GM19324 (cell line): ENCODE measurements around the gene FXYD3.

ENCODE experiments used
- ATAC-seq: cut with Tn5 transposase; IDR thresholded peaks from one replicate; pipeline ENCODE4 v1.9.1; 2021; ENCODE audit warnings: mild to moderate bottlenecking, moderate library complexity; ENCODE audit not compliant: unreplicated experiment, low FRiP score

Gene FXYD3

DNA sequence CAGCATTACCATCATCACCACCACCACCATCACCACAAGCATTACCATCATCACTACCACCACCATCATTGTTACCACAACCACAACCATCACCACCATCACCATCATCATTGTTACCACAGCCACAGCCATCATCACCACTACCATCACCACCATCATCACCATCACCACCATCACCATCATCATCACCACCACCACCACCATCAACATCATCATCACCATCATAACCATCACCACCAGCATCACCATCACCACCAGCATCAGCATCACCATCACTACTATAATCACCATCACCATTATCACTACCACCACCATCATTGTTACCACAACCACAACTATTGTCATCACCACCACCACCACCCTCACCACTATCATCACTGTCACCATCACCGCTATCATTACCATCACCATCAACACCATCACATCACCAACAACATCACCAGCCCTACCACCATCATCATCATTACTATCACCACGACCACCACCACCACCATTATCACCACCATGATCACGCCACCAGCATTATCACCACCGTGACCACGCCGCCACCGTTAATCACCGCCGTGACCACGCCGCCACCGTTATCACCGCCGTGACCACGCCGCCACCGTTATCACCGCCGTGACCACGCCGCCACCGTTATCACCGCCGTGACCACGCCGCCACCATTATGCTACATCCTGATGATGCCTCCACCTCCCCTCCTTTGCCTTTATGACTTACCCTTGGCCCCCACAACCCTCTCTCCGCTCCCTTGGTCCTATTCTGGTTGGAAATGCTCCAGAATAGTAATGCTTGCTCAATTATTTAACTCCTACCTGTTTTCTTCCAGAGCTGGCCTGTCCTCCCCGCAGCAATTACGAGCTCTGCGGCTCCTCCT, 10.0 kb upstream of the FXYD3 start:
- ATAC-seq = no peak

GRCh38 chr19:35106291-35106583, 9.4 kb upstream of the FXYD3 start:
- no peak for ATAC-seq

DNA sequence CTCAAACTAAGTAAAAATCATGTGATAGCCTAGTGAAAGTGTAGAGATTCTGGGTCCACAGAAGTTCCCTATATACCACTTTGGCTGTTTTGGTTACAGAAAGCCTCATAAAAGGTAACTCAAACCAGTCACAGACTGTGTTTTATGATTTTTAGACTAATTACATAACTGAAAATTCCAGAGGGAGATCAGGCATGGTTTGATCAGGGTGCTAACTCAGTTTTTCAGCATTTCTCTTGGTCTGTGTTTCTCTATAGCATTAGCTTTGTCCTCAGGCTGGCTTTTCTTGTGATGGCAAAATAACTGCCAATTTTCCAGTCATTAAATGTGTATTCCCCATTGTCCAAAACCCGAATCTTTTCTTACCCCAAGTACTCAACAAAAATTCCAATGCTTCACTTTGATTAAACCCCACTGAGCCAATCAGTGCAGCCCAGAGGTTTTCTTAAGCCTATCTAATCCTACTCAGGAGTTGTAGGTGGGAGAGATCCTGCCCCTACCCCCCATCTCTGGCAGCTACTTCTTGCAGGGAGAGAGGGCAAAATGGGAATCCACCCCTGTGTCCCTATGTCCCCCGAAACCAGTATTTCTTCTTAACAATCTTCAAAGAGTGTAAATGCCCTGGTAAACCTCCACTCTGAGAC, 8.6 kb upstream of the FXYD3 start:
- ATAC-seq = no peak

GRCh38 chr19:35107545-35107944, 8.1 kb upstream of the FXYD3 start:
- ATAC-seq = no peak

GRCh38 chr19:35108730-35109129, 6.9 kb upstream of the FXYD3 start:
- ATAC-seq = no peak

DNA sequence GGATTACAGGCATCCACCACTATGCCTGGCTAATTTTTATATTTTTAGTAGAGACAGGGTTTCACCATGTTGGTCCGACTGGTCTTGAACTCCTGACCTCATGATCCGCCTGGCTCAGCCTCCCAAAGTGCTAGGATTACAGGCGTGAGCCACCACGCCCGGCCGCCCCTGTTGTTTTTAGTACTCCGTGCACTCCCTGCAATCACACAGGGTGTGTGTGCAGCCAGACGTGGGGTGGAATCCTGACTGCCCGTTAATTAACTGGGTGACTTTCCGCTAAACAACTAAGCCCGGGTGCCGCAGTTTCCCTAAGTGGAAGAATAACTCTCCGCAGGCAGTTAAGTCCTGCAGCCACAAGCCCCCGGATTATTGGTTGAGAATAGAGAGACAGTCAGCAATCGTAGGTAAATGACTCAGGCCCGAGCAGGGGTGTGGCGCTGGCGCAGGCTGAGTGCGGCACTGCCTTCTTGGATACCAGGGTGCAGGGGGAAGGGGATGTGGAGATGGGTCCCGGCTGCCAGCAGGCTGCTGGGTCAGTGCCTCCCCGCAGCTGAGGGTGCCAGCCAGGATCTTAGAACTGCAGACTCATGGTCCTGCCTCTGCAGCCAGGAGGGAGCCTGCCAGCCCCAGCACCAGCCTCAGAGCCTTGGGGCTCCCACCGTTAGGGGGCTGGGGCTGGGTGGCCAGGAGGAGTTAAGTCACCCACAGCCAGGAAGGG, 6.1 kb upstream of the FXYD3 start:
- no peak for ATAC-seq

GRCh38 chr19:35110974-35111373, 4.6 kb upstream of the FXYD3 start:
- ATAC-seq = no peak

DNA sequence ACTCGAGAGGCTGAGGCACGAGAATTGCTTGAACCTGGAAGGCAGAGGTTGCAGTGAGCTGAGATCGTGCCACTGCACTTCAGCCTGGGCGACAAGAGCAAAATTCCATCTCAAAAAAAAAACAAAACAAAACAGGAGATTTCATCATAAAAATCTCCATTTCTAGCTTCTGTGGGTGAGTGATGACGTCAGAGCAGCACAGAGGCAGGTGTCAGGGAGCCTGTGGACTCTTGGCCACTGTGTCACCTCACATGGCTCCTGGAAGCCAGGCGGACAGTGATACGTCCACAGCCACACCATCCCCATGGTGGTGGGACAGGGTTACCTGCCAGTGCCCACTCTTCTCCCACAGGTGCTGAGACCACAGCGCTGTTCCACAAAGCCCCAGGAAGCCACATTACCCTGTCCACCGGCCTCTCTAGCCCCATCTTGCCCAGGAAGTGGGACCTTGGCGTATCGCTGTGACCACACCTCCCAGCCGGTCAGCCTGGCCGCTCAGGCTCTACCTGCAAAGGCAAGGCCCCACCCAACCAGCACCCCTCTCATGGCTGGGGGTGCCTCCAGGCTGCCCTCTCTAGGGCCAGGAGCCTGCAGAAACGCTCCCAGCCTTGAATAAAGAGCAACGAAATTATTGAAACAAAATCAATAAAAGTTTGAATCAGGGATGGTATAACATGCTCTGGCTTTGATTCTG, 2.5 kb upstream of the FXYD3 start:
- ATAC-seq = no peak

GRCh38 chr19:35114353-35115176, 1.1 kb upstream of the FXYD3 start:
- no peak for ATAC-seq

- no peak for ATAC-seq
Observed at GRCh38 chr19:35116072-35116801, 614 bp downstream of the FXYD3 start.

- ATAC-seq = no peak
Observed at GRCh38 chr19:35117116-35117515, 1.5 kb downstream of the FXYD3 start.

DNA sequence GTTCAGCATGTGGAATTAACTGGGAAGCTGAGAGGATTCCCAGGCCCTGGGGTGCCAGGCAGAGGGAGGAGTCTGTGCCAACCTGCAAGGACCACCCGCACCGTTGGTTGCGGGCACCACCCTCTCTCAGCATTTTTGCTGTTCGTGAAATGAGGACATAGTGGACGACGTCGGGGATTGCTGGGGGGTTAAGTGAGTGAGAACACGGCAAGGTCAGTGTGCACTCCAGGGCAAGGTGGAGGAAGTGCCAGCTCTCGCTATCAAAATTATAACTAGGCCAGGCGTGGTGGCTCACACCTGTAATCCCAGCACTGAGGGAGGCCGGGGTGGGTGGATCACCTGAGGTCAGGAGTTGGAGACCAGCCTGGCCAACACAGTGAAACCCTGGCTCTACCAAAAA, 2.2 kb downstream of the FXYD3 start:
- no peak for ATAC-seq

GRCh38 chr19:35118268-35119020, 2.8 kb downstream of the FXYD3 start:
- no peak for ATAC-seq

DNA sequence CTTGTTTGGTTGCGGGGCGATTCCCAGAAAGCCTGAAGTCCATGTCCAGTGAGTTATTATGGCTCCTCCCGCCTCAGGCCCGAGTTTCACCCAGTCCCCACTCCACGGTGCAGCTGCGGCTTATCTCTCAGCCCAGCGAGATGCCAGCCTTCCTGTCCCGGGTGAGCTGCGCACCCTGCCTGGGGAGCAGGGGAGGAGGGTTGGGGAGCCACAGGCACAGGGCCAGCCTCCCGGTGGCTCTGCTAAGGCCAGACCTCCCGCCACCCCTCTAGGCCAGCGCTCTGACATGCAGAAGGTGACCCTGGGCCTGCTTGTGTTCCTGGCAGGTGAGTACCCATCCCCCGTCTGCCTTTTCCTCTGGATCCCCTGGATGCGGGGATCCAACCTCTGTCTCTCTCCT, 3.5 kb downstream of the FXYD3 start:
- ATAC-seq = no peak

DNA sequence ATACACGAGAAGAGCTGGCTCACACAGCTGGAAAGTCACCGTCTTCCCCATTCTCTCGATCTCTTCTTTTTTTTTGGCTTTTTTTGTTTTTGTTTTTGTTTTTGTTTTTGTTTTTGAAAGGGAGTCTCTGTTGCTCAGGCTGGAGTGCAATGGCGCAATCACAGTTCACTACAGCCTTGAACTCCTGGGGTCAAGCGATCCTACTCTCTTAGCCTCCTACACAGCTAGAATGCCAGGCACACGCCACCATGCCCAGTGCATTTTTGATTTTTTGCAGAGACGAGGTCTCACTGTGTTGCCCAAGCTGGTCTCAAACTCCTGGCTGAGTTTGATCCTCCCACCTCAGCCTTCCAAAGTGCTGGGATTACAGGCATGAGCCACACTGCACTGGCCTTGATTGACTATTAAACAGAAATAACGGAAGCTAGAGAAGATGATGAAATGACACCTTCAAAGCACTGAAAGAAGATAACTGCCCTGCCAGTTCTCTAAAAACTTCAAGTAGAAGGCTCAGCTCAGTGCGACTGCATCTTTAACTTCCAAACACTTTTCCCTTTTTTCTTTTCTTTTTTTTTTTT, 4.0 kb downstream of the FXYD3 start:
- no peak for ATAC-seq

DNA sequence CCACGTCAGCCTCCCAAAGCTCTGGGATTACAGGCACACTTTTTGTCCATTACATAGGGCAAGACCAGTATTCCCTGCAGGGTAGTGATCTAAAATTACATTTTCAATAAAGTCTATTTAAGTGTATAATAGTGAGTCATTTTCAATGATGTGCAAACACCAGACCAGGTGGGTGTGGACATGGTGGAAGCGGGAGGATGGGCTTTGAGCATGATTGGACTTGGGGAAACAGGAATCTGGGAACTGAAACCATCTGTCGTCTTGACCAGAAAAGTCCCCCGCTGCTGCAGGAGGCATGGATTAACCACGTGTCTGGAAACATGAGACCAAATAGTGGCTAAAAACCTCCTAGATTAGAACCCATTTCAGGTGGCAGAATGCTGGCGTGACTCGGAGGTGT, 4.9 kb downstream of the FXYD3 start:
- ATAC-seq = no peak

GRCh38 chr19:35120898-35121297, 5.3 kb downstream of the FXYD3 start:
- no peak for ATAC-seq
